Mesothelial cell of epicardium (in vitro differentiated cells): ENCODE data around the gene C19orf47. TPM values are rescaled to one million over a fixed set of nuclear protein-coding genes. Genes with fewer than 3 reads are reported as not detected.

Source experiments
- DNase-seq, 2 experiments: peaks; one replicate each; pipeline ENCODE4 v3.0.0; 2021; ENCODE audit warnings: low spot score in 2 of 2; ENCODE audit not compliant: unreplicated experiment in 2 of 2
- H3K27ac Mint-ChIP-seq: 2 replicates; pipeline ENCODE4 v1.8.0; 2021; ENCODE audit warnings: mixed read lengths
- H3K27me3 Mint-ChIP-seq: 2 replicates; pipeline ENCODE4 v1.8.0; 2021; ENCODE audit warnings: low read depth, mixed read lengths
- H3K36me3 Mint-ChIP-seq: 2 replicates; pipeline ENCODE4 v1.8.0; 2021; ENCODE audit warnings: mixed read lengths
- H3K4me1 Mint-ChIP-seq: 2 replicates; pipeline ENCODE4 v1.8.0; 2021; ENCODE audit warnings: mixed read lengths
- H3K4me3 Mint-ChIP-seq: 2 replicates; pipeline ENCODE4 v1.8.0; 2021; ENCODE audit warnings: mild to moderate bottlenecking, moderate library complexity, mixed read lengths
- H3K9me3 Mint-ChIP-seq: 2 replicates; pipeline ENCODE4 v1.8.0; 2021; ENCODE audit warnings: mixed read lengths
- CTCF ChIP-seq: fragments of 200-600 bp; sonication (generic); IDR thresholded peaks from one replicate; pipeline ENCODE4 v1.5.0; 2021; ENCODE audit warnings: antibody characterized with exemption; ENCODE audit not compliant: unreplicated experiment
- total RNA-seq: library from RNA; stranded (reverse); gene quantifications from 3 replicates; pipeline ENCODE4 v1.2.1, GENCODE V29; 2021

C19orf47 gene
- total RNA-seq, 1 donor from 2014 or later = 17.8 TPM

- peaks cover 5% of the 10 kb centered on the region for H3K36me3 Mint-ChIP-seq
- peak overlapping the region; percentile 52 for H3K27ac Mint-ChIP-seq
- no peaks in the 10 kb centered on the region for H3K27me3 Mint-ChIP-seq
- TF ChIP-seq CTCF = no peak
- no peaks in the 10 kb centered on the region for H3K9me3 Mint-ChIP-seq
- H3K4me1 Mint-ChIP-seq = peaks cover 21% of the 10 kb centered on the region
- H3K4me3 Mint-ChIP-seq = peak overlapping the region; percentile 77
- DNase-seq = peak in 1 of 2 experiments; percentile 61
These were observed 18.7 kb upstream of the C19orf47 start for GRCh38 chr19:40366697-40367561.

- H3K36me3 Mint-ChIP-seq = peaks cover 5% of the 10 kb centered on the region
- peak overlapping the region; percentile 91 for H3K27ac Mint-ChIP-seq
- H3K4me1 Mint-ChIP-seq = peaks cover 21% of the 10 kb centered on the region
- no peaks in the 10 kb centered on the region for H3K9me3 Mint-ChIP-seq
- peak overlapping the region; percentile 77 for H3K4me3 Mint-ChIP-seq
- no peak for TF ChIP-seq CTCF
- H3K27me3 Mint-ChIP-seq = no peaks in the 10 kb centered on the region
- DNase-seq = peak; percentile 85 to 91
These were observed 17.6 kb upstream of the C19orf47 start for GRCh38 chr19:40365613-40366401.

GRCh38 chr19:40365010-40365409 lies 16.8 kb upstream of the C19orf47 start:
- Mint-ChIP-seq H3K4me3 (peak overlapping the region; percentile 77), H3K9me3 (no peaks in the 10 kb centered on the region), H3K4me1 (peaks cover 21% of the 10 kb centered on the region), H3K27me3 (no peaks in the 10 kb centered on the region), H3K27ac (peak overlapping the region; percentile 91), H3K36me3 (peaks cover 3% of the 10 kb centered on the region)
- no peak for TF ChIP-seq CTCF
- no peak for DNase-seq

- no peak overlapping the region for H3K4me3 Mint-ChIP-seq
- no peaks in the 10 kb centered on the region for H3K27me3 Mint-ChIP-seq
- H3K9me3 Mint-ChIP-seq = no peaks in the 10 kb centered on the region
- H3K4me1 Mint-ChIP-seq = peaks cover 21% of the 10 kb centered on the region
- no peak overlapping the region for H3K27ac Mint-ChIP-seq
- peaks cover 1% of the 10 kb centered on the region for H3K36me3 Mint-ChIP-seq
- no peak for TF ChIP-seq CTCF
- DNase-seq = no peak
These were observed 14.9 kb upstream of the C19orf47 start for GRCh38 chr19:40363069-40363468.

- Mint-ChIP-seq H3K4me3 (no peak overlapping the region), H3K4me1 (peaks cover 20% of the 10 kb centered on the region), H3K27me3 (no peaks in the 10 kb centered on the region), H3K27ac (no peak overlapping the region), H3K9me3 (no peaks in the 10 kb centered on the region), H3K36me3 (peaks cover 1% of the 10 kb centered on the region)
- DNase-seq = no peak
- no peak for TF ChIP-seq CTCF
These were observed 14.0 kb upstream of the C19orf47 start for GRCh38 chr19:40362160-40362559.
